ENCODE results near the gene SGPP2. TPM values are rescaled to one million over a fixed set of nuclear protein-coding genes. Genes with fewer than 3 reads are reported as not detected.

The SGPP2 gene
- total RNA-seq, 1 donor from 2014 or later: 12.4 TPM

DNA sequence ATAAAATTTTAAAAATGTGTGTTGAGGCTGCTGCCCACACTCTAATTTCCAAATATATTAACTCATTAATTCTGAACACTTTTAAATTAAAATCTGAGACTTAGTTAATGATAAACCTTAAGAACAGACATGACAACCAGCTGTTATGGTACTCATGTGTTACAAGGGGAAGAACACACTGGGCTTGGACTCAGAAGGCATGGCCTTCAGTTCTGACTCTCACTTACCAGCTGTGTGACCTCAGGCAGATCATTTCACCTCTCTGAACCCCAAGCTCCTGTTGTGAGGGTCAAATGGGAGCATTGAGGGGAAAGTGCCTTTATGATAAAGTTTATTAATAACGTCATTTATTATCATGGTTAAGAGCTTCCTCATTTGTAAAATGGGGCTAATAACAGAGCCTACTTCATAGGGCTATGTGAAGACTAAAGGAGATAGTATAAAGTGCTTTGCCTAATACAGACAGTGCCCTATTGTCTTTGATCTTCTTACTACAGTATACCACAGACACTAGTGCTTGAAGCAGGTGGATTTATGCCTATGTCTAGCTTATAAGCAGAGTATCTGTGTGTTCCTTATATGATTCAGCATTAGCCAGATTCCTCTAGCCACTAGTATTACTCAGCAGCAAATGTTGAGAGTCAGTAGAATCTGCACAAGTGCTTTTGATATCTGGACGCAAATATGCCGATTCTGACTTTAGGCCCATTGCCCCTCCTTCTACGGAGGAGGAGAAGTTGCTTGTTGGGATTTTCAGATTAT is 99.6 kb downstream of the SGPP2 start:
- no peak for ATAC-seq (ENCODE audit: low read depth)
- TF ChIP-seq, protein P1, sequence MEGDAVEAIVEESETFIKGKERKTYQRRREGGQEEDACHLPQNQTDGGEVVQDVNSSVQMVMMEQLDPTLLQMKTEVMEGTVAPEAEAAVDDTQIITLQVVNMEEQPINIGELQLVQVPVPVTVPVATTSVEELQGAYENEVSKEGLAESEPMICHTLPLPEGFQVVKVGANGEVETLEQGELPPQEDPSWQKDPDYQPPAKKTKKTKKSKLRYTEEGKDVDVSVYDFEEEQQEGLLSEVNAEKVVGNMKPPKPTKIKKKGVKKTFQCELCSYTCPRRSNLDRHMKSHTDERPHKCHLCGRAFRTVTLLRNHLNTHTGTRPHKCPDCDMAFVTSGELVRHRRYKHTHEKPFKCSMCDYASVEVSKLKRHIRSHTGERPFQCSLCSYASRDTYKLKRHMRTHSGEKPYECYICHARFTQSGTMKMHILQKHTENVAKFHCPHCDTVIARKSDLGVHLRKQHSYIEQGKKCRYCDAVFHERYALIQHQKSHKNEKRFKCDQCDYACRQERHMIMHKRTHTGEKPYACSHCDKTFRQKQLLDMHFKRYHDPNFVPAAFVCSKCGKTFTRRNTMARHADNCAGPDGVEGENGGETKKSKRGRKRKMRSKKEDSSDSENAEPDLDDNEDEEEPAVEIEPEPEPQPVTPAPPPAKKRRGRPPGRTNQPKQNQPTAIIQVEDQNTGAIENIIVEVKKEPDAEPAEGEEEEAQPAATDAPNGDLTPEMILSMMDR (IDR thresholded peaks at IDR 0.05): no peak

DNA sequence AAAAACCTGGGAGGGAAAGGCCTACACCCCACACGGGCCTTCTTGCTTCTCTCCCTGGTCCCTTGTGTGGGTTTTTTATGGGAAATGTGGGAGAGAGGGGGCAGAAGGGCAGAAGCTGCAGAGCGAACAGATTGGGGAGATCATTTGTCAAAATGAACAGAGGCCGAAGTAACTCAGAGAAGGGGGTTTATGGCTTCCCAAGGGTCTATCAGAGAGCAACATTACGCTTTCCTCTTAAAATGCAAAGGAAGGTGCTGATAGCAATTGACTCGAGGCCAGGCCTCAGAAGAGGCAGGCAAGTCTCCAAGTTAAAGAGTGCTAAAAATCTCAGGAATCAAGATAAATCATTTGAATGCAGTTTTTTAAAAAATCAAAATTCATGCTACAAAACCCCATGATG is 101.5 kb downstream of the SGPP2 start:
- CTCF ChIA-PET: no interaction called here
- Mint-ChIP-seq H3K36me3 (ENCODE audit: low read depth) (peaks cover 16% of the 10 kb centered on the region), H3K27me3 (no peaks in the 10 kb centered on the region), H3K4me3 (no peak overlapping the region), H3K9me3 (peaks cover 4% of the 10 kb centered on the region), H3K27ac (no peak overlapping the region), H3K4me1 (no peaks in the 10 kb centered on the region)
- DNase-seq: no peak
- intact Hi-C loops (cut with micrococcal nuclease): no loop called here
- TF ChIP-seq, protein P1 (IDR thresholded peaks at IDR 0.05): no peak
- ATAC-seq (ENCODE audit: low read depth): no peak
- POLR2A ChIA-PET: no interaction called here

More for the DNA sequence above, 99.6 kb downstream of the SGPP2 start:
- Mint-ChIP-seq H3K36me3 (ENCODE audit: low read depth) (peaks cover 16% of the 10 kb centered on the region), H3K27me3 (no peaks in the 10 kb centered on the region), H3K4me1 (no peaks in the 10 kb centered on the region), H3K9me3 (peaks cover 4% of the 10 kb centered on the region), H3K27ac (no peak overlapping the region), H3K4me3 (no peak overlapping the region)
- POLR2A ChIA-PET: no interaction called here
- CTCF ChIA-PET: no interaction called here
- intact Hi-C loops (cut with micrococcal nuclease): no loop called here
- no peak for DNase-seq

DNA sequence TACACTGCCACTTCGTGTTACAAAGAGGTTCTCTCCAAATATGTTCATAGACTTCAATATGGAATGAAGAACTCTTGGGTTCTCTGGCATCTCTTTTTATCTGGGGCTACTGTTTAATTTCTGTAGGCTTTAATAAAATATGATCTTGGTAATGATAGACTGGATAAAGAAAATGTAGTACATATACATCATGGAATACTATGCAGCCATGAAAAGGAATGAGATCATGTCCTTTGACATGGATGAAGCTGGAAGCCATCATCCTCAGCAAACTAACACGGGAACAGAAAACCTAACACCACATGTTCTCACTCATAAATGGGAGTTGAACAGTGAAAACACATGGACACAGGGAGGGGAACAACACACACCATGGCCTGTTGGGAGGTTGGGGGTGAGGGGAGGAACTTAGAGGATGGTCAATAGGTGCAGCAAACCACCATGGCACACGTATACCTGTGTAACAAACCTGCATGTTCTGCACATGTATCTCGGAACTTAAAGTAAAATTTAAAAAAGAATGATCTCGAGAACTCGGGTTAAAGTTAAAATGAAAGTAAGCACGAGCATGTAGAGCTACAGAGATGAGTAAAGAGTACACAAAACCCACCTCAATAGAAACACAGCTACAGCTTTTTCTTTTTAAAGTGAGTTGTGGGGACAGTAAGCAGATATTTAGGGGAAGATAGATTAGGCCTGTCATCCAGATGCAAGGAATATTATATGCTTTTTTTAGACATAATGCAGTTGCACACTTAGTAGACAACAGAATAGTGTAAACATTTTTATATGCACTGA is 102.3 kb downstream of the SGPP2 start:
- no peaks in the 10 kb centered on the region for H3K27me3 Mint-ChIP-seq
- no peak overlapping the region for H3K4me3 Mint-ChIP-seq
- intact Hi-C loops (cut with micrococcal nuclease): no loop called here
- peaks cover 16% of the 10 kb centered on the region for H3K36me3 Mint-ChIP-seq (ENCODE audit: low read depth)
- H3K4me1 Mint-ChIP-seq: no peaks in the 10 kb centered on the region
- DNase-seq (no peak), ATAC-seq (ENCODE audit: low read depth) (no peak)
- TF ChIP-seq, protein P1 (IDR thresholded peaks at IDR 0.05): no peak
- H3K9me3 Mint-ChIP-seq: peaks cover 4% of the 10 kb centered on the region
- no peak overlapping the region for H3K27ac Mint-ChIP-seq
- ChIA-PET CTCF (no interaction called here), POLR2A (no interaction called here)

DNA sequence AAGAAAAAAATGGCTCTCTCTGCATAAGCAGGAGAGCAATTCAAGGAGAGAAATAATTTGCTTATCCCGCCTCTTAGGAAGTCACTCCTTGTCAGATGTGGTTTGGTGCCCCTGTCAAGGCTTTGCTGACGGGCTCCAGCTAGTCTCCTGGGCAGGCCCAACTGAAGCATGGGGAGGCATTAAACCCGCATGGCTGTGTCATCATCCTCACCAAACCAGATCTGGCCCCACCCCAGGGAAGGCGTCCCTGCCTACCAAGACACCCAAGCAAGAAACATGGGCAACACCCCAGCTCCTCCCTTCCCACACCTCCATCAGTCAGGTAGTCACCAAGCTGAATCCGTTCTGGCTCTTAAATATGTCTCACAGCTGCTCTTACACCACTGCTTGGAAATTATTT is 108.0 kb downstream of the SGPP2 start:
- CTCF ChIA-PET: no interaction called here
- H3K4me1 Mint-ChIP-seq: no peaks in the 10 kb centered on the region
- TF ChIP-seq, protein P1 (IDR thresholded peaks at IDR 0.05): no peak
- no peak overlapping the region for H3K4me3 Mint-ChIP-seq
- DNase-seq (no peak), ATAC-seq (ENCODE audit: low read depth) (no peak)
- H3K9me3 Mint-ChIP-seq: no peaks in the 10 kb centered on the region
- POLR2A ChIA-PET: no interaction called here
- intact Hi-C loops (cut with micrococcal nuclease): no loop called here
- H3K27me3 Mint-ChIP-seq: no peaks in the 10 kb centered on the region
- no peak overlapping the region for H3K27ac Mint-ChIP-seq
- H3K36me3 Mint-ChIP-seq (ENCODE audit: low read depth): no peaks in the 10 kb centered on the region

DNA sequence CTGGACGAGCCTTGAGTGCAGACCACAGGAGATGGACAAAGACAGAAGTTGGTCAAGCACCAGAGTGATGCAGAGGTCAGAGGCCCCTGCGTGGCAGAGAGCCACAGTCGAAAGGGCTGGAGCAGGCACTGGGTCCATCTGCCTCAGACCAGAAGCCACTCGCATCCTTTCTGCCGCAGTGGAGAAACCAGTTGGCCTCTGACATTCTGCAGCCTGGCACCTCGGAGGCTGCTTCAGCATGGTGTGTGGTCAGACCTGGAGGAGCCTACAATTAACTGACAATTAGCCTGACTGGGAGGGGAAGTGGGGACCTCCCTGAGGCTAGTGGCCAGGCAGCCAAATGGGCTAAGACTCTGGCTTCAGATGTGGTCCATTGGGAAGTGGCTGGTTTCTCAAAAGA is 111.1 kb downstream of the SGPP2 start:
- POLR2A ChIA-PET: no interaction called here
- Mint-ChIP-seq H3K27me3 (no peaks in the 10 kb centered on the region), H3K36me3 (ENCODE audit: low read depth) (no peaks in the 10 kb centered on the region), H3K9me3 (no peaks in the 10 kb centered on the region), H3K4me1 (no peaks in the 10 kb centered on the region), H3K4me3 (no peak overlapping the region), H3K27ac (no peak overlapping the region)
- CTCF ChIA-PET: interaction anchor here (1.5 kb wide), 1 partner anchor 217 kb away, joined by 4 read pairs; no protein-coding TSS in a partner anchor
- ATAC-seq (ENCODE audit: low read depth) (no peak), DNase-seq (no peak)
- TF ChIP-seq, protein P1 (IDR thresholded peaks at IDR 0.05): no peak
- intact Hi-C loops (cut with micrococcal nuclease): no loop called here
